Keratinocyte (primary cell): Measurements from ENCODE around the gene GFOD2. TPM values are rescaled to one million over a fixed set of nuclear protein-coding genes. Genes with fewer than 3 reads are reported as not detected.

ENCODE experiments used
- DNase-seq: peaks from one replicate; pipeline ENCODE4 v3.0.0-alpha.2; 2011; ENCODE audit warnings: low read depth, missing footprints, low spot score
- FAIRE-seq: peaks from 2 replicates; lab custom pipeline; 2011; peaks lifted over from hg19 to GRCh38; lab: Jason Lieb, UNC
- H2AFZ ChIP-seq: 2 replicates; pipeline ENCODE4 v1.6.0; 2012; ENCODE audit warnings: low read length, control low read depth, inconsistent platforms; ENCODE audit not compliant: control insufficient read depth
- H3K27ac ChIP-seq: 2 replicates; pipeline ENCODE4 v1.5.1; 2011; ENCODE audit warnings: low read length; ENCODE audit not compliant: control insufficient read depth, insufficient read depth
- H3K27me3 ChIP-seq: 3 replicates; pipeline ENCODE4 v1.6.0; 2011; ENCODE audit warnings: low read length; ENCODE audit not compliant: control insufficient read depth, insufficient read depth; ENCODE audit errors: extremely low read depth
- H3K36me3 ChIP-seq, 2 experiments: 2 replicates in 1 of 2; 3 replicates in 1 of 2; pipeline ENCODE4 v1.5.1; 2011; ENCODE audit warnings: low read length in 2 of 2, mild to moderate bottlenecking in 1 of 2; ENCODE audit not compliant: control insufficient read depth in 2 of 2, insufficient read depth in 2 of 2; ENCODE audit errors: extremely low read depth in 1 of 2
- H3K4me1 ChIP-seq: 3 replicates; pipeline ENCODE4 v1.5.1; 2011; ENCODE audit warnings: low read length; ENCODE audit not compliant: control insufficient read depth, insufficient read depth; ENCODE audit errors: extremely low read depth
- H3K4me2 ChIP-seq: 3 replicates; pipeline ENCODE4 v1.6.0; 2011; ENCODE audit warnings: low read depth, low read length; ENCODE audit not compliant: control insufficient read depth, insufficient read depth; ENCODE audit errors: extremely low read depth
- H3K4me3 ChIP-seq, 3 experiments: fragments of 200-600 bp in 1 of 3; sonication (generic) in 1 of 3; 2 replicates in 2 of 3; 3 replicates in 1 of 3; pipeline ENCODE4 v1.5.1; 2011 to 2016; ENCODE audit warnings: low read length in 3 of 3, mild to moderate bottlenecking in 3 of 3, control low read depth in 2 of 3, inconsistent platforms in 1 of 3, low read depth in 1 of 3, mixed read lengths in 1 of 3, mixed run types in 1 of 3, moderate library complexity in 1 of 3; ENCODE audit not compliant: control insufficient read depth in 2 of 3, insufficient read depth in 2 of 3; ENCODE audit errors: extremely low read depth in 1 of 3
- H3K79me2 ChIP-seq: 2 replicates; pipeline ENCODE4 v1.6.0; 2012; ENCODE audit warnings: low read length; ENCODE audit not compliant: control insufficient read depth, insufficient read depth
- H3K9ac ChIP-seq: 3 replicates; pipeline ENCODE4 v1.6.0; 2011; ENCODE audit warnings: low read length; ENCODE audit not compliant: control insufficient read depth, insufficient read depth; ENCODE audit errors: extremely low read depth
- H3K9me1 ChIP-seq: 3 replicates; pipeline ENCODE4 v1.6.0; 2011; ENCODE audit warnings: low read length; ENCODE audit not compliant: control insufficient read depth, insufficient read depth; ENCODE audit errors: extremely low read depth
- H3K9me3 ChIP-seq: 2 replicates; pipeline ENCODE4 v1.5.1; 2012; ENCODE audit warnings: low read depth, low read length; ENCODE audit not compliant: control insufficient read depth
- H4K20me1 ChIP-seq: 3 replicates; pipeline ENCODE4 v1.6.0; 2011; ENCODE audit warnings: low read length; ENCODE audit not compliant: control insufficient read depth, insufficient read depth; ENCODE audit errors: extremely low read depth
- EZH2 ChIP-seq: IDR thresholded peaks from one replicate; pipeline ENCODE4 v1.6.1; 2012; ENCODE audit warnings: inconsistent platforms, mild to moderate bottlenecking, low read length, moderate library complexity
- dilution Hi-C: fragments of 300-500 bp; cut with MboI; formaldehyde crosslinking; loops from one replicate; pipeline ENCODE4 v1.7.0; 2020; ENCODE audit warnings: low sequenced_read_pairs; ENCODE audit not compliant: extremely low pct_ligation_motif_present
- polyA plus RNA-seq, 5 experiments: library from polyadenylated mRNA; depleted of rRNA in 3 of 5; stranded (reverse) in 3 of 5; stranded (forward) in 1 of 5; unstranded in 1 of 5; fragments of >200 nt; gene quantifications; 1 replicate in 1 of 5; 2 replicates in 3 of 5; 3 replicates in 1 of 5; pipeline versions ENCODE4 v1.2.1 to v1.2.3, GENCODE V29; 2011 to 2012; ENCODE audit warnings: missing spikeins in 2 of 5, low read depth in 1 of 5, low replicate concordance in 1 of 5
- TF ChIP-seq, protein P1 (sequence below), 3 experiments: IDR thresholded peaks in 1 of 3; conservative IDR thresholded peaks in 1 of 3; optimal IDR thresholded peaks in 1 of 3; 2 replicates in 2 of 3; 3 replicates in 1 of 3; pipeline versions ENCODE3 to v1.5.1; 2011; ENCODE audit warnings: low read length in 3 of 3, mild to moderate bottlenecking in 3 of 3, moderate library complexity in 2 of 3, control low read depth in 1 of 3, inconsistent platforms in 1 of 3; ENCODE audit not compliant: insufficient read depth in 2 of 3; ENCODE audit errors: extremely low read depth in 1 of 3

Gene GFOD2
- polyA plus RNA-seq, 1 donor (not counting 4 experiments of a cell fraction or from before 2014, with no cell fraction given), result 13.2 TPM

DNA sequence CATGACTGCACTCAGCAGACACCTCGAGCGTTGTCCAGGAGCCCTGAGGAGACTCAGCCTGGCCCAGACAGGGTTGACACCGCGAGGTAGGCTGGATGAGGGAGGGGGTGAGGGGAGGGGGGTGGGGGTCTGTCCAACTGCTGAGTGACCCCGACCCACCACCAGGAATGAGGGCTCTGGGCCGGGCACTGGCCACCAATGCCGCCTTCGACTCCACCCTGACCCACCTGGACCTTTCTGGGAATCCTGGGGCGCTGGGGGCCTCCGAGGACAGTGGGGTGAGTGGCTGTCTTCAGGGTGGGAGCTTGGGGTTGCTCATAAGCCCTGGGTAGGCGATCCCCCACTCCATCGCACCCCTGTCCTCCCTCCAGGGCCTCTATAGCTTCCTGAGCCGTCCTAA lies 71.4 kb downstream of the GFOD2 start:
- Histone ChIP-seq H3K79me2 (no peaks in the 10 kb centered on the region), H3K4me3 (no peak overlapping the region), H2AFZ (no peak overlapping the region), H3K9ac (no peak overlapping the region), H3K4me1 (no peaks in the 10 kb centered on the region), H3K36me3 (no peaks in the 10 kb centered on the region), H3K9me3 (no peaks in the 10 kb centered on the region), H4K20me1 (peaks cover 2% of the 10 kb centered on the region), H3K9me1 (no peaks in the 10 kb centered on the region), H3K27me3 (peaks cover 80% of the 10 kb centered on the region), H3K4me2 (no peak overlapping the region), H3K27ac (no peak overlapping the region)
- DNase-seq (no peak), FAIRE-seq (no peak)
- TF ChIP-seq EZH2, result no peak
- TF ChIP-seq, protein P1, sequence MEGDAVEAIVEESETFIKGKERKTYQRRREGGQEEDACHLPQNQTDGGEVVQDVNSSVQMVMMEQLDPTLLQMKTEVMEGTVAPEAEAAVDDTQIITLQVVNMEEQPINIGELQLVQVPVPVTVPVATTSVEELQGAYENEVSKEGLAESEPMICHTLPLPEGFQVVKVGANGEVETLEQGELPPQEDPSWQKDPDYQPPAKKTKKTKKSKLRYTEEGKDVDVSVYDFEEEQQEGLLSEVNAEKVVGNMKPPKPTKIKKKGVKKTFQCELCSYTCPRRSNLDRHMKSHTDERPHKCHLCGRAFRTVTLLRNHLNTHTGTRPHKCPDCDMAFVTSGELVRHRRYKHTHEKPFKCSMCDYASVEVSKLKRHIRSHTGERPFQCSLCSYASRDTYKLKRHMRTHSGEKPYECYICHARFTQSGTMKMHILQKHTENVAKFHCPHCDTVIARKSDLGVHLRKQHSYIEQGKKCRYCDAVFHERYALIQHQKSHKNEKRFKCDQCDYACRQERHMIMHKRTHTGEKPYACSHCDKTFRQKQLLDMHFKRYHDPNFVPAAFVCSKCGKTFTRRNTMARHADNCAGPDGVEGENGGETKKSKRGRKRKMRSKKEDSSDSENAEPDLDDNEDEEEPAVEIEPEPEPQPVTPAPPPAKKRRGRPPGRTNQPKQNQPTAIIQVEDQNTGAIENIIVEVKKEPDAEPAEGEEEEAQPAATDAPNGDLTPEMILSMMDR (optimal IDR thresholded peaks at IDR 0.05 in 1 of 3, IDR thresholded peaks at IDR 0.05 in 1 of 3, conservative IDR thresholded peaks at IDR 0.05 in 1 of 3; ENCODE audit: extremely low read depth in 1 of 3, insufficient read depth in 2 of 3, low read length in 3 of 3), result no peak
- dilution Hi-C loops, result no loop called here

DNA sequence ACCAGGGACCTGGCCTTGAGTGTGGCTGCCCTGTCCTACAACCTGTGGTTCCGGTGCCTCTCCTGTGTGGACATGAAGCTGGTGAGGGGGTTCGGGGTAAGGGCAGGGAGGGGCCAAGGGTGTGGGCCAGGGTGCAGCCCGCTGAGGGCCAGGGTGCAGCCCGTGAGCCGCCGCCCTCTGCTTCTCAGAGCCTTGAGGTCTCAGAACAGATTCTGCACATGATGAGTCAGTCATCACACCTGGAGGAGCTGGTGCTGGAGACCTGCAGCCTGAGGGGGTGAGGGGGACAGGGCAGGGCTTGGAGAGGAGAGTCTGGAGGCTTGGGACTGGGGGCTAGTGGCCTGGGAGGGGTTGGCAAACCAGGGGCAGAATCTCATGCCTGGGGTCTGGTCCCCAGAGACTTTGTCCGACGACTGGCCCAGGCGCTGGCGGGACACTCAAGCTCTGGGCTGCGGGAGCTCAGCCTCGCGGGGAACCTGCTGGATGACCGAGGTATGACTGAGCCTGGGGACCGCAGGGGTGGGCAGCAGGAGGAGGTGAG lies 71.9 kb downstream of the GFOD2 start:
- no peak overlapping the region for H3K4me3 ChIP-seq
- dilution Hi-C loops, result no loop called here
- no peaks in the 10 kb centered on the region for H3K79me2 ChIP-seq
- no peaks in the 10 kb centered on the region for H3K9me1 ChIP-seq
- TF ChIP-seq, protein P1 (optimal IDR thresholded peaks at IDR 0.05 in 1 of 3, IDR thresholded peaks at IDR 0.05 in 1 of 3, conservative IDR thresholded peaks at IDR 0.05 in 1 of 3; ENCODE audit: extremely low read depth in 1 of 3, insufficient read depth in 2 of 3, low read length in 3 of 3), result no peak
- TF ChIP-seq EZH2, result no peak
- no peak overlapping the region for H3K27ac ChIP-seq
- H2AFZ ChIP-seq, result no peak overlapping the region
- H3K9ac ChIP-seq, result no peak overlapping the region
- H3K4me2 ChIP-seq, result no peak overlapping the region
- H3K27me3 ChIP-seq, result peaks cover 76% of the 10 kb centered on the region
- no peak for DNase-seq
- no peaks in the 10 kb centered on the region for H3K36me3 ChIP-seq
- no peaks in the 10 kb centered on the region for H3K4me1 ChIP-seq
- peaks cover 2% of the 10 kb centered on the region for H4K20me1 ChIP-seq
- FAIRE-seq, result no peak
- H3K9me3 ChIP-seq, result no peaks in the 10 kb centered on the region
